Stimulated activated CD4-positive, alpha-beta T cell treated with anti-CD3 and anti-CD28 coated beads, Interleukin-15, amount 100 ng/mL, for 1 hour (primary cell): Measurements from ENCODE around the gene OR4D2.
A peak's percentile ranks its signal among the peaks of the same experiment; 100 is the strongest.

Experiments used
- DNase-seq, 2 donors: peaks; one replicate each; pipeline ENCODE4 v3.0.0-alpha.2; 2020; ENCODE audit warnings: low read depth in 1 of 2, low spot score in 1 of 2

OR4D2 gene

GRCh38 chr17:58172369-58173071, 5.7 kb downstream of the OR4D2 start:
- no peak for DNase-seq

- DNase-seq = no peak
Measured at GRCh38 chr17:58174871-58175270, 8.1 kb downstream of the OR4D2 start.

DNA sequence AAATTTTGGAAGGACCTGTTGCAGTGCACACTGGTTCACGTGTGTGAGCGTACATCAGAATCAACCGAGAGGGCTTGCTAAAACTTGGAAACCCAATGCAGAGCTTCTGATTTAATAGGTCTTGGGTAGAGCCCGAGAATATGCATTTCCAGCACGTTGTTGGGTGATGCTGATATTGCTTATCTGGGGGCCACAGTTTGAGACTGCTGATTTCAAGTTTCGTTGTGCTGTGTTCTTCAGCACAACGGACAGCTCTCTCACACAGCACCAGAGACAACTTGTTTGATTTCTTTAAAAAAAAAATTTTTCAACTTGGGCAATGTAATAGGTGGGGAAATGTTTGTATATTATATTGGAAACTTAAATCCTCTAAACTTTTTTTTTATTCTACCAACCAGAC, 9.4 kb downstream of the OR4D2 start:
- DNase-seq = no peak

DNA sequence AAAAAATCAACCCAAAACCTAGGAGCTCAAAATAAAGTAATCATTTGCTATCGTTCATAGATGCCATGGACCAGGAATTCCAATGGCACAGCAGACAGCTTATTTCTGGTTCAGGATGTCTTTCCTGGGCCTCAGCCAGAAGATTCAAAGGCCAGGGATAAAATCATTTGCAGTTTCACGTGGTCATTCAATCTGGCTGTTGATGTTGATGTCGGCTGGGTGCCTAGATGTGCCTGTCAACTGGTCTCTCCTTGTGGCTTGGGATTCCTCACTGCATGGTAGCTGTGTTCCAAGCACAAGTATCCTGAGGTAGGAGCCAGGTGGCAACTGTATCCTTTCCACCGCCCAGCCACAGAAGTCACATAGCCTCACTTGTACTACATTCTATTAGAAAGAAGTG, 15.0 kb downstream of the OR4D2 start:
- no peak for DNase-seq

GRCh38 chr17:58183514-58183913, 16.7 kb downstream of the OR4D2 start:
- DNase-seq = no peak

DNA sequence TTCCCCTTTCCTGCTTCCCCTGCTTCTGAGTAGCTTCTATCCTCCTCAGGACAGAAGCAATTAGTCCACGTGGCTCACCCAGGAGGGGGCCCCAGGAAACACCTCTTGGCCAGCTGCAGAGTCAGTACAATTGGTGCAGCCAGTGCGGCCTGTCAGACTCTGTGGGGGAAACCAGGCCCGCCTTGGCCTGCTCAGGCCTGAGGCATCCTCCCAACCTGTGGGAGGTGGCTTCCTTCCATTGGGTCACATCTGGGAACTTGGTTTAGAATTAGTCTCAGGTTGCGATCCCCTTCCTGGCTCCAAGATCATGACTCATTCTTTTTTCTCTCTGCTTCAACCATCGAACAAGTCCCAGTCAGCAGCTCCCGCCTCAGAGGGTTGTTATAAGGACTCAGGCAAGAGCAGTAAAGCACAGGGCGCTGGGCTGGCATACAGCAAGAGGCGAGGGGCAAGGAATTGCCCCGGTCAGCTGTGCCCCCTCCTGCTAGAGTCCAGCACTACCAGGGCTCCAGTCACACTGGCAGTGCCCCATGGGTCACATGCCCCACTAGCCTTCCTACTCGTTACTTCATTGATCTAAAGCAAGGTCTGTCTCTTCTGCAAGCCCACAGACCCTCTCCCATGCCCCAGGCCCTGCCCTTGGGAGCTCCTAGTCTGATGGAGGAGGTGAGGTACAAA, 17.7 kb downstream of the OR4D2 start:
- DNase-seq = no peak

DNA sequence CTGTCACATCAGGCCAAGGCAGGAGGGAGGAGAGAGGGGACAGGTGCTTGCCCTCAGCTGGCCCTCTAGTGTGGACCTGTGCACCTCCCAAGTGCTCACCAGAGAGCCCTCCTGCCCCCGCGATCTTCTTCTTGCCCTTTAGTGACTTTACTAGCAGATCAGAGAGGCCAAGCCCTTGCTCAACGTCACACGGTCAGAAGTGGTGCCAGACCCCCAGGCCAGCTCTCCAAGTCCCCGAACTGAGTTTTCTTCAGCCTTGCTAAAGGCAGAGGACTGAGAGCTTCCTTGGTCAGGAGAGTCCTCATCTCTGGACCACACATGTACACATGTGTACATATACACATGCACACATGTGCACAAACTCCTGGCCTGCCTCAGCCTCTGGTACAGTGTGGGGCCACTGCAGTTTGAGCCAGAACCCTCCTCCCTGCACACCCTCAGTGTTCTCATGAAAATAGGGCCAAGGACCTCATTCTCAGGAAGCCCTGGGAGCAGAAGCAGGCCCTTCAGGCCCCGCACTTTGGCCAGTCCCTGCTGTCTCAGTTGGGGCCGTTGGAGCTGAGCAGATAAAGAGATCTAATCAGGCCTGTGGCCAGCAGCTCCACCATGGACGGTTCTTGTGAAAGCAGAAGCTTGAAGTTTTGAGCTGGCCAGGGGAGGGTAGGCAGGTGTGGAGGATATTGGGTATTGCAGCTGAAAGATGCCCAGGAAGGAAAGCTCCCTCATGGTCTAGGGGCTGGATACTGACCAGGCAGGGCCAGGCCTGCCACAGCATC, 18.4 kb downstream of the OR4D2 start:
- DNase-seq = no peak

DNA sequence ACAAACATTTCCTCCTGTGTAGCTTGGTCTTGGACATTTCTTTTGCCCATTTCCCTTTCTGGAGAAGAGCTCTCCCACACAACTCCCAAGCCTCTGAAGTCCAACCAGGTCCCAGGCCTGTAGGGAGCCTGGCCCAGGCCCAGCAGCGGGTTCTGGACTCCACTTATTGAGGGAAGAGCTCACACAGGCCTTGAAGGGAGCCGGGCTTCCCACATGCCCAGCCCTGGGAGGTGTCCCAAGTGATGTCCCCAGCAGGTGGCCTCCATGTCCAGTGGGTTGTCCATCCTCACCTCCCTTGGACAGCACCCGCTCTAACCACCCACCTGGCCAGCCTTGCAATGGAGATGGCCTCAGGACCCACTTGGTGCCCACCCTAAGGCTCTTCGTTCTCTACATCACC, 19.8 kb downstream of the OR4D2 start:
- DNase-seq = no peak

DNA sequence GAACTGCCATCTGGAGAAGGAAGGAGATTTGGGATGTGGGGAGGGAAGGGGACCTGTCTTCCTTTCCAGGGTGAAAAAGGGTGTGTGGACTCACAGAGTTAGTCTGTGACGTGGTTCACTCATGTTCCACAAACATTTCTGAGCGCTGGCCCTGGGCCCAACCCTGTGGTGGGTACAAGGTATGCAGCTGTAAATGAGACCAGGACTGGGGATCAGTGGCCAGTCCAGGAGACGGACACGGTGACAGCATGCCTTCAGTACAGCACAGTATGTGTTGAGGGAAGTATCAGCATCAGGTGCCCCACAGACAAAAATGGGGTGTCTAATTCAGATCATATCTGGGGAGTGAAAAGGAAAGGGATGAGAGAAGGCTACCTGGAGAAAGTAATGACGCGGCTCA, 20.3 kb downstream of the OR4D2 start:
- no peak for DNase-seq

GRCh38 chr17:58187675-58188074, 20.9 kb downstream of the OR4D2 start:
- DNase-seq = no peak

- no peak for DNase-seq
Measured at GRCh38 chr17:58189436-58190146, 22.8 kb downstream of the OR4D2 start.

DNA sequence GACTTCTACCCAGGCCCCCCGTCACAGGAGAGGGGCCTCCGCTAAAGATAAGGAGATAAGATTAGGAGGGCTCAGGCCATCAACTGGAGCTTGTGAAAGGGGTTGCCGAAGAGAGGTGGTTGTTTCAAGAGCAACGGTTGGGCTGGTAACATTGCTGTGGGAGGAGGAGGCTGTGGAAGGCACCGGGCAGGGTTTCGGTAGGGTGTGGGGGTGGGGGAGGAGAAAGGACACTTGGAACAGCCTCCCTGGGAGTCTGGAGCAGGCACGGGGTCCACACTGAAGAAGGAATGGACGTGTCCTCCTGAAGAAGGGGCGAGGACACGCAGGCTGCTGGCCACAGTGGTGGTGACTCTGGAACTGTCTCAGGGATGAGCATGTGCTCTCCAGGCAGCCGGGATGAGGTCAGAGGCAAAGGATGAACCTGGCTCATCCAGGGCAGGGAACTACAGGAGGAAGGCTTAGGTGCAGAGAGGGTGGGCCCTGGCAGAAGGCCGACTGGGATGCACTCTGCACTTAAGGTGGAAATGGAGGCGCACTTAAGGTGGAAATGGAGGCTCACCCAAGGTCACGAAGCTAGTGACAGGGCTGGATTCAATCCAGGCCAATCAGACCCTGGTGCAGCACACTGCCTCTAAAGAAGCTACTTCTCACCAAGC, 24.6 kb downstream of the OR4D2 start:
- no peak for DNase-seq

- DNase-seq = no peak
Measured at GRCh38 chr17:58192612-58193011, 25.8 kb downstream of the OR4D2 start, which contains the start of gene EPX. Gene EPX (plus strand): TSS chr17:58192726. CDS start chr17:58192847, 121 bp downstream.

GRCh38 chr17:58193641-58194255, 27.0 kb downstream of the OR4D2 start:
- DNase-seq = no peak

- no peak for DNase-seq
Measured at GRCh38 chr17:58195518-58196123, 28.8 kb downstream of the OR4D2 start.

DNA sequence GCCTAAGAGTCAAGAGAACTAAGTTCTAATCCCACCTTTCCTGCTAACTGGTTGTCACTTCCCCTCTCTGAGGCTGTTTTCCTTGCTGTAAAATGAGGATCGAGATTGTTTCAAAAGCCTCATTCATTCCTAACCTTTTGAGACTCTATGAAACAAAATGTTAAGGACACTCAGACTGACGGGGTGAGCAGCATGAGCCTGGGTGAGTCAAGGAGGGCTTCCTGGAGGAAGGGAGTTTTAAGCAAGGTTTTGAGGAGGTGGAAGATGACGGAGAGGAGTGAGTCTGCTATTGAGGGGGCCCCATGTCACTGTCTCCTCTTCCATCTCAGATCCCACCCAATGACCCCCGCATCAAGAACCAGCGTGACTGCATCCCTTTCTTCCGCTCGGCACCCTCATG, 29.8 kb downstream of the OR4D2 start:
- no peak for DNase-seq

GRCh38 chr17:58200024-58200633, 33.3 kb downstream of the OR4D2 start:
- DNase-seq = peak; percentile 16 to 43

- DNase-seq = no peak
Measured at GRCh38 chr17:58202859-58203258, 36.1 kb downstream of the OR4D2 start.

- no peak for DNase-seq
Measured at GRCh38 chr17:58204796-58205195, 38.0 kb downstream of the OR4D2 start.

DNA sequence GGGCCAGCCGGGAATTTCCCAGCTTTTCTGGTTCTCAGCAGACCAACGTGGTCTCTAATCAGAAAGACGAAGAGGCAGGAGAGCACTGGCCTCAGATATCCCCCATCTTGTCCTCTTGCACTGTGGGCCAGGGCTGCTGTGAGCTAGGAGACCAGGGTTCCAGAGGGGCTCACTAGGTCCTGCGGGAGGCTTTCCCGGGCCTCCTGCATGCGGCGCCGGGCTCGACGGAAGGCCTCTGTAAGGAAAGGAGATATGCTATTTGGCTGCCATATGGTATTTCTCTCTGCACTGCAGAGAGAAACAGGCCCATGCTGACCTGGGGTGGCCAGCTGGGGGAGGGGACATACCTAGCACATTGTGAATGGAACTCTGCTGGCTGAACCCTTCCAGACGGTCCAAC, 39.2 kb downstream of the OR4D2 start:
- no peak for DNase-seq
